Neural progenitor cell (in vitro differentiated cells): Measurements from ENCODE around the gene FAM131A. TPM values are rescaled to one million over a fixed set of nuclear protein-coding genes. Genes with fewer than 3 reads are reported as not detected.
A peak's percentile ranks its signal among the peaks of the same experiment; 100 is the strongest.

ENCODE experiments used
- DNase-seq: peaks from one replicate; pipeline ENCODE4 v3.0.0-alpha.2; 2016; ENCODE audit warnings: low spot score
- H2AFZ ChIP-seq: fragments of 200-600 bp; sonication (generic); replicated peaks from 2 replicates; pipeline ENCODE4 v1.6.1; 2016; ENCODE audit warnings: antibody characterized with exemption
- H3F3A ChIP-seq: fragments of 200-600 bp; sonication (generic); 2 replicates; pipeline ENCODE4 v1.6.1; 2016; ENCODE audit warnings: antibody characterized with exemption, low read depth
- H3K27ac ChIP-seq: fragments of 200-600 bp; sonication (generic); 2 replicates; pipeline ENCODE4 v1.5.1; 2016; ENCODE audit warnings: mild to moderate bottlenecking
- H3K27me3 ChIP-seq: fragments of 200-600 bp; sonication (generic); 2 replicates; pipeline ENCODE4 v1.6.1; 2016; ENCODE audit warnings: mild to moderate bottlenecking, moderate library complexity
- H3K36me3 ChIP-seq: fragments of 200-600 bp; sonication (generic); 2 replicates; pipeline ENCODE4 v1.5.1; 2016
- H3K4me1 ChIP-seq: fragments of 200-600 bp; sonication (generic); 2 replicates; pipeline ENCODE4 v1.6.1; 2016; ENCODE audit warnings: mixed run types
- H3K4me2 ChIP-seq: fragments of 200-600 bp; sonication (generic); 2 replicates; pipeline ENCODE4 v1.6.1; 2016
- H3K4me3 ChIP-seq: fragments of 200-600 bp; sonication (generic); 2 replicates; pipeline ENCODE4 v1.5.1; 2016
- H3K79me2 ChIP-seq: fragments of 200-600 bp; sonication (generic); 2 replicates; pipeline ENCODE4 v1.6.1; 2016; ENCODE audit warnings: low read depth
- H3K9ac ChIP-seq: fragments of 200-600 bp; sonication (generic); 2 replicates; pipeline ENCODE4 v1.6.1; 2016
- H3K9me3 ChIP-seq: fragments of 200-600 bp; sonication (generic); 2 replicates; pipeline ENCODE4 v1.5.1; 2016; ENCODE audit warnings: low read depth
- H4K20me1 ChIP-seq: fragments of 200-600 bp; sonication (generic); 2 replicates; pipeline ENCODE4 v1.6.1; 2016; ENCODE audit warnings: low read depth
- H3K27ac Mint-ChIP-seq: 3 replicates; pipeline ENCODE4 v1.8.0; 2021; ENCODE audit warnings: mixed read lengths
- H3K27me3 Mint-ChIP-seq: 2 replicates; pipeline ENCODE4 v1.8.0; 2022; ENCODE audit warnings: low read depth, mild to moderate bottlenecking, inconsistent platforms, moderate library complexity, mixed read lengths; ENCODE audit not compliant: insufficient read depth
- H3K36me3 Mint-ChIP-seq: 3 replicates; pipeline ENCODE4 v1.8.0; 2021; ENCODE audit warnings: mixed read lengths
- H3K4me1 Mint-ChIP-seq: 3 replicates; pipeline ENCODE4 v1.8.0; 2021; ENCODE audit warnings: mixed read lengths
- H3K4me3 Mint-ChIP-seq: 3 replicates; pipeline ENCODE4 v1.8.0; 2021; ENCODE audit warnings: mild to moderate bottlenecking, moderate library complexity, mixed read lengths
- H3K9me3 Mint-ChIP-seq: 3 replicates; pipeline ENCODE4 v1.8.0; 2020; ENCODE audit warnings: mixed read lengths
- CTCF ChIP-seq: fragments of 200-600 bp; sonication (generic); IDR thresholded peaks from 2 replicates; pipeline ENCODE4 v1.5.1; 2017; ENCODE audit warnings: antibody characterized with exemption, mild to moderate bottlenecking
- EZH2 ChIP-seq: fragments of 200-600 bp; sonication (generic); IDR thresholded peaks from 2 replicates; pipeline ENCODE4 v1.6.1; 2017; ENCODE audit warnings: antibody characterized with exemption, mild to moderate bottlenecking, moderate library complexity
- EZH2phosphoT487 ChIP-seq: fragments of 200-600 bp; sonication (generic); IDR thresholded peaks from 2 replicates; pipeline ENCODE4 v1.6.1; 2017; ENCODE audit warnings: antibody characterized with exemption
- total RNA-seq: library from RNA; depleted of rRNA; stranded (reverse); fragments of >200 nt; gene quantifications from 2 replicates; pipeline ENCODE4 v1.2.3, GENCODE V29; 2015; ENCODE audit warnings: low replicate concordance

The FAM131A gene
- total RNA-seq, 1 donor from 2014 or later = 17.2 TPM

- Mint-ChIP-seq H3K27ac (peak overlapping the region; percentile 5), H3K4me3 (no peak overlapping the region), H3K9me3 (no peaks in the 10 kb centered on the region), H3K27me3 (peaks cover 9% of the 10 kb centered on the region), H3K4me1 (peaks cover 54% of the 10 kb centered on the region), H3K36me3 (peaks cover 19% of the 10 kb centered on the region)
- Histone ChIP-seq H2AFZ (no peak overlapping the region), H3K36me3 (no peaks in the 10 kb centered on the region), H3K27me3 (no peaks in the 10 kb centered on the region), H3K9ac (no peak overlapping the region), H3K79me2 (no peaks in the 10 kb centered on the region), H3K27ac (peak overlapping the region; percentile 38), H3K4me2 (no peak overlapping the region), H3K4me3 (no peak overlapping the region), H3K4me1 (peaks cover 16% of the 10 kb centered on the region), H4K20me1 (peaks cover 40% of the 10 kb centered on the region), H3F3A (peaks cover 38% of the 10 kb centered on the region), H3K9me3 (no peaks in the 10 kb centered on the region)
- DNase-seq = no peak
- no peak for TF ChIP-seq CTCF
- TF ChIP-seq EZH2phosphoT487 = no peak
- no peak for TF ChIP-seq EZH2
Observed at GRCh38 chr3:184347321-184348056, 10.1 kb downstream of the FAM131A start.

- Histone ChIP-seq H3K27me3 (no peaks in the 10 kb centered on the region), H3K36me3 (no peaks in the 10 kb centered on the region), H4K20me1 (peaks cover 38% of the 10 kb centered on the region), H2AFZ (no peak overlapping the region), H3K27ac (peak overlapping the region; percentile 38), H3K4me3 (no peak overlapping the region), H3K4me2 (no peak overlapping the region), H3K9me3 (no peaks in the 10 kb centered on the region), H3K79me2 (no peaks in the 10 kb centered on the region), H3K4me1 (peaks cover 16% of the 10 kb centered on the region), H3F3A (peaks cover 38% of the 10 kb centered on the region), H3K9ac (no peak overlapping the region)
- Mint-ChIP-seq H3K27me3 (peaks cover 11% of the 10 kb centered on the region), H3K4me1 (peaks cover 51% of the 10 kb centered on the region), H3K9me3 (no peaks in the 10 kb centered on the region), H3K36me3 (peaks cover 17% of the 10 kb centered on the region), H3K27ac (no peak overlapping the region), H3K4me3 (no peak overlapping the region)
- no peak for DNase-seq
- TF ChIP-seq CTCF (no peak), EZH2 (no peak), EZH2phosphoT487 (no peak)
Observed at GRCh38 chr3:184348057-184348382, 10.6 kb downstream of the FAM131A start.

GRCh38 chr3:184349563-184350470 is 12.4 kb downstream of the FAM131A start:
- DNase-seq = no peak
- Histone ChIP-seq H3K4me2 (no peak overlapping the region), H3F3A (peaks cover 35% of the 10 kb centered on the region), H4K20me1 (peaks cover 37% of the 10 kb centered on the region), H3K79me2 (no peaks in the 10 kb centered on the region), H2AFZ (no peak overlapping the region), H3K27ac (no peak overlapping the region), H3K9ac (no peak overlapping the region), H3K4me3 (no peak overlapping the region), H3K27me3 (no peaks in the 10 kb centered on the region), H3K9me3 (no peaks in the 10 kb centered on the region), H3K4me1 (peaks cover 15% of the 10 kb centered on the region), H3K36me3 (no peaks in the 10 kb centered on the region)
- H3K4me1 Mint-ChIP-seq = peaks cover 48% of the 10 kb centered on the region
- H3K27me3 Mint-ChIP-seq = peaks cover 11% of the 10 kb centered on the region
- H3K36me3 Mint-ChIP-seq = peaks cover 13% of the 10 kb centered on the region
- TF ChIP-seq EZH2phosphoT487 (no peak), EZH2 (no peak), CTCF (no peak)
- H3K27ac Mint-ChIP-seq = no peak overlapping the region
- H3K4me3 Mint-ChIP-seq = no peak overlapping the region
- H3K9me3 Mint-ChIP-seq = no peaks in the 10 kb centered on the region
